Cardiac fibroblast (primary cell): ENCODE results near the gene FAM107B.

Experiments
- DNase-seq, 2 donors: peaks; one replicate each; pipeline versions ENCODE4 v3.0.0 to v3.0.0-alpha.2; 2010; ENCODE audit warnings: low read depth in 2 of 2
- H3K4me3 ChIP-seq, 2 donors: replicated peaks in 1 of 2; 1 replicate in 1 of 2; 2 replicates in 1 of 2; pipeline ENCODE4 v1.5.1; 2011; ENCODE audit warnings: low read depth in 2 of 2, low read length in 2 of 2, mild to moderate bottlenecking in 2 of 2, moderate library complexity in 1 of 2
- TF ChIP-seq, protein P1 (sequence below): IDR thresholded peaks from one replicate; pipeline ENCODE4 v1.5.1; 2011; ENCODE audit warnings: low read depth, mild to moderate bottlenecking, low read length, inconsistent platforms

Gene FAM107B

DNA sequence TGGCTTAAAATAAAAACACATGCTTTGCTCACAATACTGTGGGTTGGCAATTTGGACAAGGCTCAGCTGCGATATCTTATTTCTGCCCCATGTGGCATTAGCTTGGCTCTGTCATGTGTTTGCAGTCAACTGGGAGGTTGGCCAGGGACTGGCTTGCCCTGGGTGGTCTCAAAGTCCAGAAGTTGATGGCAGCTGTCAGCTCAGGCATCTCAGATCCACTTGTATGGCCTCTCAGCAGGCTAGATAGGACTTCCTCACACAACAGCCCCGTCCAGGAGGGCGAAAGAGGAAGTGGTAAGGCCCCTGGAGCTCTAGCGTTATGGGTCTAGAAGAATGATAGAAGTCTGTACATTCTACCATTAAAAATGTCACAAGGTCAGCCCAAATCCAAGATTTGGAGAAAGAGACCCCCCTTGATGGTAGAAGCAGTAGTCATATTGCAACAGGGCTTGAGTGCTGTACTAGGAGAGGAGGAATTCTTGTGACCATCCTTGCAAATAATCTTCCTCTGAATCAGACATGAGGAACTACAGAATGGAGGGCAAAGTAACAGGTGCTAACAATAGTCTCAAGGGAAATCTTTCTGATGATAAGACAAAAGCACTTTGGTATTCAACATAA lies 166.2 kb downstream of the FAM107B start:
- TF ChIP-seq, protein P1, sequence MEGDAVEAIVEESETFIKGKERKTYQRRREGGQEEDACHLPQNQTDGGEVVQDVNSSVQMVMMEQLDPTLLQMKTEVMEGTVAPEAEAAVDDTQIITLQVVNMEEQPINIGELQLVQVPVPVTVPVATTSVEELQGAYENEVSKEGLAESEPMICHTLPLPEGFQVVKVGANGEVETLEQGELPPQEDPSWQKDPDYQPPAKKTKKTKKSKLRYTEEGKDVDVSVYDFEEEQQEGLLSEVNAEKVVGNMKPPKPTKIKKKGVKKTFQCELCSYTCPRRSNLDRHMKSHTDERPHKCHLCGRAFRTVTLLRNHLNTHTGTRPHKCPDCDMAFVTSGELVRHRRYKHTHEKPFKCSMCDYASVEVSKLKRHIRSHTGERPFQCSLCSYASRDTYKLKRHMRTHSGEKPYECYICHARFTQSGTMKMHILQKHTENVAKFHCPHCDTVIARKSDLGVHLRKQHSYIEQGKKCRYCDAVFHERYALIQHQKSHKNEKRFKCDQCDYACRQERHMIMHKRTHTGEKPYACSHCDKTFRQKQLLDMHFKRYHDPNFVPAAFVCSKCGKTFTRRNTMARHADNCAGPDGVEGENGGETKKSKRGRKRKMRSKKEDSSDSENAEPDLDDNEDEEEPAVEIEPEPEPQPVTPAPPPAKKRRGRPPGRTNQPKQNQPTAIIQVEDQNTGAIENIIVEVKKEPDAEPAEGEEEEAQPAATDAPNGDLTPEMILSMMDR: no peak
- H3K4me3 ChIP-seq: no peak overlapping the region
- DNase-seq: no peak

DNA sequence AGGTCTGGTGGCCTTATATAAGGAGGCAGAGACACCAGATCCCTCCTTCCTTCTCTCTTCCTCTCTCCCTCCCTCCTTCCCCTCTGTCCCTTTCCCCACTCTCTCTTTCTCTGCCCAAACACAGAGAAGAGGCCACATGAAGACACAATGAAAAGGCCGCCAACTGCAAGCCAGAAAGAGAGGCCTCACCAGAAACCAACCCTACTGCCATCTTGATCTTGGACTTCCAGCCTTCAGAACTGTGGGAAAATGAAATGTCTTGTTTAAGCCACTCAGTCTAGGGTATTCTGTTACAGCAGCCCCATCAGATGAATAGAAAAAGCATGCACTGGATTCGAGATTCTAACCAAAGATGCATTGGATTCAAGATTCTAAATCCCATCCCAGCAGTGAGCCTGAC lies 168.1 kb downstream of the FAM107B start:
- H3K4me3 ChIP-seq: no peak overlapping the region
- TF ChIP-seq, protein P1: no peak
- DNase-seq: no peak

DNA sequence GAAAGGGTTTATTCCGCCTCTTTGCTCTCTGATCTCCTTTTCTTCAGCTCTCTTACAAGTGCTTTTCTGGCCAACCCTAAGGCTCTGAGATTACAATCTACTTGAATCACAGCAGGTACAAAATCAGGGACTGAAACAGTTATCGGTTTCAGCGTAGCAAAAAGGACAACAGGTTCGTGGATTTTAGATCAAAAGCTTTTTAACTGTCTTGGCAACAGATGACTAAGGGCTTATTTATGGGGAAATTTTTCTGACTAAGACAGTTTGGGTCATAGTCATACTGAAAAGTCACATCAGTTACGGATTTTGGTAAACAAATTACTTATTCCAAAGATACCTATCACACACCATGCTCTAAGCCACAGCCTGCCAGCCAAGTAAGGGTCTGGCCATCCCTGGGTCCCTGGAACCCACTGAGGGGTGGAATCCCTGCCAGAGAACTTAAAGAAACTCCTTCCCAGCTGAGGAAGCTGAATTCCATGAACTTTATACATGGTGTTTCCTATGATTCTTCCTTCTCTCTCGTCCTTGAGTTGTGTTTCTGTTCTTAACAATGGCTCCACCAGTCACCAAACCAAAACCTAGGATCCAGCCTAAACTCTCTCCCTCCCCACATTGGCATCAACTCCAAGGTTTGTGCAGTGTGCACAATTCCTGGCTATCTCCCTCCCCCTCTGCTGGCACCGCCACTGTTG lies 169.3 kb downstream of the FAM107B start:
- DNase-seq: peak; percentile 38 to 85
- peak overlapping the region; percentile 56 to 60 for H3K4me3 ChIP-seq
- TF ChIP-seq, protein P1: no peak

DNA sequence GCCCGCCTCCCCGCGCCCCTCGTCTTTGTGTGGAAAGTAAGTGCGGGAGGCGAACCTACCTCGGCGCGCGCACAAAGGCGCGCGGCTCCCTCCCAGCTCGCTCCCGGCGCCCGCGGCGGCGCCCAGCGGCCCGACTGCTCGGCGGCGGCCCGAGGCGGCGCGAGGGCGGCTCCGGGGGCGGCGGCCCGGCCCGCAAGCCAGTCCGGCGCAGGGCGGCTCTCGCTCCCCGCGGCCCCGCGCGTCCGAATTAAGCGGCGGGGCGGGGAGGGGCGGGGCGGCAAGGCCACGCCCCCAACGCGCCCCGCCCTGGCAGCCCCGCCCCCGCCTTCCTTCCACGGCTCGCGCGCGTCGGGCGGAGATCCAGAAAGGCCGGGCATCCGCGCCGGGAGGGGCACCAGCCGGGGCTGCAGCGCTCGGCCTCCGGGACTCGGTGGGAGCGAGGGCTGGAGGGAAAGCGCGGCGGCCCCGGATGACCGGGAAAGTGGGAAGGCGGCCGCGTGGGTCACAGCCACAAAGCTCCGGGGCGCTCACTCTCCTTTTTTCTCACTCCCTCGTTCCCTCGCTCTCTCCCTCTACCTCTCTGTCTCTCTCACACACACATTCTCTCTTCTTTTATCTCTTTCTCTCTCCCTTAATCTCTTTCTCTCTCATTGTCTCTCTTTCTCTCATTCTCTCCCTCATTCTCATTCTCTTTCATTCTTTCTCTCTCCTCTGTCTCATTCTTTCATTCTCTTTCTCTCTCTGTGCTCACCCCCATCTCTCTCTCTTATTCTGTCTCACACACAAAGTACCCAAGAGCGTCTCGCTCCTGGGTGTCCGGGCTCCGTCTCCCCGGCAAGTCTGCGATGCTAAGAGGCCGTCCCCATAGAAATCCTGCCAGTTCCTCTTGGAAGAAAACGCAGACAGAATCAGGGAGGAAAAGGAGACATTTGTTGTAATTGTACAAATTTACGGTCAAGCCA lies 170.2 kb downstream of the FAM107B start:
- H3K4me3 ChIP-seq: peak overlapping the region; percentile 56 to 60
- TF ChIP-seq, protein P1: no peak
- peak; percentile 62 to 88 for DNase-seq

DNA sequence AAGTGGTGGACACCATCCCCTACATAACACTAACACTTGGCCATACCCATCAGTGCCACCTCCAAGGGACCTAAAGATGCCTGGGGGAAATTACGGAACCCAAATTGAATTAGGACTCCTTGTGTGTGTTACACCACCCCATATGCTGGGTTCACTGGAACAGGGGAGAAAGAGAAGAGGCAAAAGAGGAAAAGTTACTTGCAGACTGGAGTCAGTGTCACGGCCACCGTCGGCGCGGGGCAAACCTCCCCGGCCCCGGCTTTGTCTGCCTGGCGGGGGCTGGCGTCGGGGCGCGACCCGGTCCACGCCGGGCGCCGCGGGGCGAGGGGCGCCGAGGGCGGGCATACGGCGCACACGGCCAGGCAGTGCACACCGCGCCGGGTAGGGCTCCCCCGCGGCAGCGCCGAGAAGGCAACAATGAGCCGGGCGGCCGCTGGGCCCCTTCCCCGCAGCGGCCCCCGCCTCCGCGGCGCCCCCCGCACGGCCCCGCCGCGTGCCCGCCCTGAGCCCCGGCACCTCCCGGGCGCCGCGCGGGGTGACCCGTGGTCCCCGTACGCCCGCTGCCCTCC lies 171.1 kb downstream of the FAM107B start:
- DNase-seq: peak in 1 of 2 donors; percentile 17
- peak overlapping the region; percentile 54 to 58 for H3K4me3 ChIP-seq
- TF ChIP-seq, protein P1: no peak

DNA sequence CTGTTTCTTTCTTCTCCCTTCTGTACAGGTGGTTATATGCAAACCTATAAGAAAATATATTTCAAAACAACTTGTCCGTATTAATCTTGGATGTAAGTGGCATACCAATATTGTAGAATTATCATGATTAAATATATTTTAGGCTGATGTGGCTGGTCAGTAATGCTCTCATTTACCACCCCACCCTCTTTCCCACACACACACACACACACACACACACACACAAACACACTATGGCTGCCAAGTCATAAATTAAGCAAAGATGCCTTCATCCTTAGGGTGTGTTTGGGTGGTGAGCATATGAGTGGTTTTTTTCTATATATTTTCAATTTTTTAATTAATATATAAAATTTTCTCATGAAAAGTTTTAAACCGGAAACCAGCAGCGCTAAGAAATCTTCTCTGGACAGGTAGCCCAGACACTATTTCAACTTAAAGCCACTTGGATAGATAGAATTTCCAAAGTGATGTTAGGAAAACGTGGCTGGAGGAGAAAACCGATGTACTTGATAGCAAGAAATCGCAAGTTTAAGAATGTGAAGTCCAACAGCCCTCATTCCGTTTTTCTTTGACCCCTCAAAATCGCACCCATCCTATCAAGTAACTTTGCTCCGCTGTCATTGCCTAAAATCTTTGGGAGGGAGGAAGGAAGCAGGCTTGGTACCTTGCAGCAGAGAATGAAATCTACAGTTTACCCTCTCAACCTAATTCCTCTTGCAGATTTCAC lies 171.7 kb downstream of the FAM107B start:
- DNase-seq: no peak
- H3K4me3 ChIP-seq: peak overlapping the region; percentile 54 to 58
- TF ChIP-seq, protein P1: no peak
